Measurements from ENCODE around the gene OTUD4. TPM values are rescaled to one million over a fixed set of nuclear protein-coding genes. Genes with fewer than 3 reads are reported as not detected.
"Not testable (repeated sequence)": the region's sequence is repeated elsewhere in the genome, so short reads cannot be mapped to it uniquely, and the experiment has no call there.

Gene OTUD4
- total RNA-seq, 1 donor from 2014 or later = 47.4 TPM

DNA sequence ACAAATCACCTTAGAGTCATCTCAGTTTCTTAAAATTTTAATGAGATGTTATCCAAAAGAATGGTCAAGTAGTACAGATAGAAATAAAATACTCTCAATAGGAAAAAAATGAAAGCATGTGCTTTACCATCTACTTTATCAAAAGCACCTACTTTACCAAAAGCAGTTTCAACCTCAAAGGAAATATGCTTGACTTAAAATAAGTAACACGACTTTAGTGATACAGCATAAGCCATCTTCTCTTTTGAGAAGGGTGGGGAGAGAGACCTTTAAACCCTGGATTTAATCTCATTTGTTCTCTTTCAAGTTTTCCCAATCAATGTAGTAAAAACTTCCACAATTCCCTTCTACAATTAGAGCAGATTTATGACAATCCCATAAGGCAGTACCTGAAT lies 26.5 kb downstream of the OTUD4 start:
- H3K27me3 ChIP-seq (ENCODE audit: insufficient read depth, low read length) = no peaks in the 10 kb centered on the region
- Mint-ChIP-seq H3K27ac (ENCODE audit: unreplicated experiment) (no peak overlapping the region), H3K27me3 (ENCODE audit: low read depth, unreplicated experiment) (no peaks in the 10 kb centered on the region), H3K9me3 (ENCODE audit: unreplicated experiment) (no peaks in the 10 kb centered on the region), H3K4me1 (ENCODE audit: low read depth, unreplicated experiment) (no peaks in the 10 kb centered on the region), H3K4me3 (ENCODE audit: unreplicated experiment) (no peak overlapping the region), H3K36me3 (ENCODE audit: low read depth, unreplicated experiment) (peaks cover 14% of the 10 kb centered on the region)
- H2AFZ ChIP-seq (ENCODE audit: low read depth, low read length) = no peak overlapping the region
- no peaks in the 10 kb centered on the region for H3K9me3 ChIP-seq (ENCODE audit: insufficient read depth, low read depth, low read length)
- no peak overlapping the region for H3K27ac ChIP-seq (ENCODE audit: low read depth, low read length)
- H3K9ac ChIP-seq (ENCODE audit: low read length) = no peak overlapping the region
- no peak overlapping the region for H3K4me2 ChIP-seq (ENCODE audit: low read length)
- DNase-seq (ENCODE audit: low read depth) (no peak), FAIRE-seq (no peak)
- H3K36me3 ChIP-seq (ENCODE audit: insufficient read depth, low read length) = peaks cover 18% of the 10 kb centered on the region
- peaks cover 3% of the 10 kb centered on the region for H4K20me1 ChIP-seq (ENCODE audit: insufficient read depth, low read length)
- peaks cover 9% of the 10 kb centered on the region for H3K79me2 ChIP-seq (ENCODE audit: insufficient read depth, low read length)
- TF ChIP-seq, protein P1, sequence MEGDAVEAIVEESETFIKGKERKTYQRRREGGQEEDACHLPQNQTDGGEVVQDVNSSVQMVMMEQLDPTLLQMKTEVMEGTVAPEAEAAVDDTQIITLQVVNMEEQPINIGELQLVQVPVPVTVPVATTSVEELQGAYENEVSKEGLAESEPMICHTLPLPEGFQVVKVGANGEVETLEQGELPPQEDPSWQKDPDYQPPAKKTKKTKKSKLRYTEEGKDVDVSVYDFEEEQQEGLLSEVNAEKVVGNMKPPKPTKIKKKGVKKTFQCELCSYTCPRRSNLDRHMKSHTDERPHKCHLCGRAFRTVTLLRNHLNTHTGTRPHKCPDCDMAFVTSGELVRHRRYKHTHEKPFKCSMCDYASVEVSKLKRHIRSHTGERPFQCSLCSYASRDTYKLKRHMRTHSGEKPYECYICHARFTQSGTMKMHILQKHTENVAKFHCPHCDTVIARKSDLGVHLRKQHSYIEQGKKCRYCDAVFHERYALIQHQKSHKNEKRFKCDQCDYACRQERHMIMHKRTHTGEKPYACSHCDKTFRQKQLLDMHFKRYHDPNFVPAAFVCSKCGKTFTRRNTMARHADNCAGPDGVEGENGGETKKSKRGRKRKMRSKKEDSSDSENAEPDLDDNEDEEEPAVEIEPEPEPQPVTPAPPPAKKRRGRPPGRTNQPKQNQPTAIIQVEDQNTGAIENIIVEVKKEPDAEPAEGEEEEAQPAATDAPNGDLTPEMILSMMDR (IDR thresholded peaks at IDR 0.05; ENCODE audit: insufficient read depth, low read depth, low read length) = no peak
- TF ChIP-seq EZH2 (IDR thresholded peaks at IDR 0.05; ENCODE audit: insufficient read depth, low read length) = no peak
- no peaks in the 10 kb centered on the region for H3K4me1 ChIP-seq (ENCODE audit: insufficient read depth, low read length)
- no peak overlapping the region for H3K4me3 ChIP-seq (ENCODE audit: insufficient read depth, low read depth, low read length)

GRCh38 chr4:145153181-145153903 lies 27.0 kb downstream of the OTUD4 start:
- Histone ChIP-seq H4K20me1 (ENCODE audit: insufficient read depth, low read length) (peaks cover 3% of the 10 kb centered on the region), H3K27me3 (ENCODE audit: insufficient read depth, low read length) (no peaks in the 10 kb centered on the region), H3K9me3 (ENCODE audit: insufficient read depth, low read depth, low read length) (no peaks in the 10 kb centered on the region), H3K4me1 (ENCODE audit: insufficient read depth, low read length) (no peaks in the 10 kb centered on the region), H3K9ac (ENCODE audit: low read length) (no peak overlapping the region), H3K27ac (ENCODE audit: low read depth, low read length) (no peak overlapping the region), H3K36me3 (ENCODE audit: insufficient read depth, low read length) (peaks cover 18% of the 10 kb centered on the region), H3K4me2 (ENCODE audit: low read length) (no peak overlapping the region), H3K79me2 (ENCODE audit: insufficient read depth, low read length) (peaks cover 4% of the 10 kb centered on the region), H2AFZ (ENCODE audit: low read depth, low read length) (no peak overlapping the region), H3K4me3 (ENCODE audit: insufficient read depth, low read depth, low read length) (no peak overlapping the region)
- Mint-ChIP-seq H3K4me1 (ENCODE audit: low read depth, unreplicated experiment) (no peaks in the 10 kb centered on the region), H3K4me3 (ENCODE audit: unreplicated experiment) (no peak overlapping the region), H3K27ac (ENCODE audit: unreplicated experiment) (no peak overlapping the region), H3K27me3 (ENCODE audit: low read depth, unreplicated experiment) (no peaks in the 10 kb centered on the region), H3K36me3 (ENCODE audit: low read depth, unreplicated experiment) (peaks cover 13% of the 10 kb centered on the region), H3K9me3 (ENCODE audit: unreplicated experiment) (no peaks in the 10 kb centered on the region)
- no peak for DNase-seq (ENCODE audit: low read depth)
- FAIRE-seq = no peak
- TF ChIP-seq EZH2 (IDR thresholded peaks at IDR 0.05; ENCODE audit: insufficient read depth, low read length) = no peak
- TF ChIP-seq, protein P1 (IDR thresholded peaks at IDR 0.05; ENCODE audit: insufficient read depth, low read depth, low read length) = no peak

GRCh38 chr4:145148980-145149379 lies 31.4 kb downstream of the OTUD4 start:
- FAIRE-seq (no peak), DNase-seq (ENCODE audit: low read depth) (no peak)
- no peaks in the 10 kb centered on the region for H3K27me3 ChIP-seq (ENCODE audit: insufficient read depth, low read length)
- TF ChIP-seq, protein P1 (IDR thresholded peaks at IDR 0.05; ENCODE audit: insufficient read depth, low read depth, low read length) = no peak
- no peak for TF ChIP-seq EZH2 (IDR thresholded peaks at IDR 0.05; ENCODE audit: insufficient read depth, low read length)
- no peaks in the 10 kb centered on the region for H3K4me1 ChIP-seq (ENCODE audit: insufficient read depth, low read length)
- no peak overlapping the region for H3K4me3 Mint-ChIP-seq (ENCODE audit: unreplicated experiment)
- no peaks in the 10 kb centered on the region for H3K9me3 Mint-ChIP-seq (ENCODE audit: unreplicated experiment)
- no peak overlapping the region for H2AFZ ChIP-seq (ENCODE audit: low read depth, low read length)
- no peak overlapping the region for H3K27ac Mint-ChIP-seq (ENCODE audit: unreplicated experiment)
- H3K36me3 Mint-ChIP-seq (ENCODE audit: low read depth, unreplicated experiment) = peaks cover 18% of the 10 kb centered on the region
- H3K27ac ChIP-seq (ENCODE audit: low read depth, low read length) = no peak overlapping the region
- H3K4me3 ChIP-seq (ENCODE audit: insufficient read depth, low read depth, low read length) = no peak overlapping the region
- no peaks in the 10 kb centered on the region for H3K4me1 Mint-ChIP-seq (ENCODE audit: low read depth, unreplicated experiment)
- H3K9me3 ChIP-seq (ENCODE audit: insufficient read depth, low read depth, low read length) = no peaks in the 10 kb centered on the region
- peaks cover 34% of the 10 kb centered on the region for H3K36me3 ChIP-seq (ENCODE audit: insufficient read depth, low read length)
- no peaks in the 10 kb centered on the region for H4K20me1 ChIP-seq (ENCODE audit: insufficient read depth, low read length)
- no peaks in the 10 kb centered on the region for H3K79me2 ChIP-seq (ENCODE audit: insufficient read depth, low read length)
- H3K27me3 Mint-ChIP-seq (ENCODE audit: low read depth, unreplicated experiment) = no peaks in the 10 kb centered on the region
- no peak overlapping the region for H3K9ac ChIP-seq (ENCODE audit: low read length)
- no peak overlapping the region for H3K4me2 ChIP-seq (ENCODE audit: low read length)

- DNase-seq (ENCODE audit: low read depth); H3K4me2 ChIP-seq (ENCODE audit: low read length); H3K27ac Mint-ChIP-seq (ENCODE audit: unreplicated experiment); H2AFZ ChIP-seq (ENCODE audit: low read depth, low read length); H4K20me1 ChIP-seq (ENCODE audit: insufficient read depth, low read length); H3K9me3 Mint-ChIP-seq (ENCODE audit: unreplicated experiment); H3K27me3 ChIP-seq (ENCODE audit: insufficient read depth, low read length); H3K4me3 Mint-ChIP-seq (ENCODE audit: unreplicated experiment); H3K27ac ChIP-seq (ENCODE audit: low read depth, low read length); H3K4me3 ChIP-seq (ENCODE audit: insufficient read depth, low read depth, low read length); H3K79me2 ChIP-seq (ENCODE audit: insufficient read depth, low read length); H3K4me1 ChIP-seq (ENCODE audit: insufficient read depth, low read length); FAIRE-seq; H3K27me3 Mint-ChIP-seq (ENCODE audit: low read depth, unreplicated experiment); H3K9me3 ChIP-seq (ENCODE audit: insufficient read depth, low read depth, low read length); H3K9ac ChIP-seq (ENCODE audit: low read length): not testable (repeated sequence)
- peaks cover 24% of the 10 kb centered on the region for H3K36me3 ChIP-seq (ENCODE audit: insufficient read depth, low read length)
- Mint-ChIP-seq H3K4me1 (ENCODE audit: low read depth, unreplicated experiment) (peaks cover 13% of the 10 kb centered on the region), H3K36me3 (ENCODE audit: low read depth, unreplicated experiment) (peaks cover 12% of the 10 kb centered on the region)
Observed at GRCh38 chr4:145136219-145136618, 44.2 kb downstream of the OTUD4 start.
